Measurements from ENCODE around the gene SKP1.
"Not testable (repeated sequence)": the region's sequence is repeated elsewhere in the genome, so short reads cannot be mapped to it uniquely, and the experiment has no call there.

Gene SKP1

DNA sequence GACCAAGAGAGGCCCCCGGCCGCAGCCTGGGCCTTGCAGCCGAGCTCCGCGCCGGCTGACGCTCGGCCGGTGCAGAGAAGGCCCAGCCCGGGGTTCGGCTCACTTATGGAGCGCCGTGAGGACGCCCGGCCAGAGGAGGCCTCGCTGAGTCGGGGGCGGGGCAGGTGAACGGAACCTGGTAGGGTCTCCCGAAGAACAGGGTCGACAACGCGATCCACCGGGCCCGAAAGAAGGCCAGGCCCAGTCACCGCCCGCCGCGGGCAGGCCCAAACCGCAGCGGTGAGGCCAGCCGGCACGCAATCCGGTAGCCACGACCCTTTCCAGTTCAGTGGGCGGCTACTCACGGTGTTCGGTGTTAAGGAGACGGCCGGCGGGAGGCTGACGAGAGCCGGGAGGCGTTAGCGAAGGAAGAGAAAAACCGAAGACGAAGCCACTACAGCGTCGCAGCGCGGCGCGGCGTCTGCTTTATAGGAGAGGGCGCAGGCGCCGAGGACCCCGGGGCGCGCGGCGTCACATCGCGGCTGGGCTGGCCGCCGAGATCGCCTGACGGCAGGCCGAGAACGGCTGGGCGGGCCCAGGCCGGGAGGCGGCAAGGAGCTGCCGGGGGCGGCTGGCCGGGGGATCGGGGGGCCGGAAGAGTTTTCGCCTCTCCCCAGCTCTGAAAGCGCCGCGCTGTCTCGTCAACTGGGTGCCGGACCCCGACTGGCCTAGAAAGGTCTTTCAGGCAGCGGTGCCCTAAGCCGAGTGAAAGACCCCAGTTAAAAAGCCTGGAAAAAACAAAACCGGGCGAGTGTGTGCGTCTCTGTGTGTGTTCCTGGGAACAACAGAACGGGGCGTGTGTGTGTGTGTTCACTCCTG lies at the start of gene SKP1:
Gene SKP1 (minus strand): TSS at position 440 of the 858 bp plus-strand sequence. CDS start 2,928 bp downstream, outside the sequence.
- peak; percentile 73 for DNase-seq

DNA sequence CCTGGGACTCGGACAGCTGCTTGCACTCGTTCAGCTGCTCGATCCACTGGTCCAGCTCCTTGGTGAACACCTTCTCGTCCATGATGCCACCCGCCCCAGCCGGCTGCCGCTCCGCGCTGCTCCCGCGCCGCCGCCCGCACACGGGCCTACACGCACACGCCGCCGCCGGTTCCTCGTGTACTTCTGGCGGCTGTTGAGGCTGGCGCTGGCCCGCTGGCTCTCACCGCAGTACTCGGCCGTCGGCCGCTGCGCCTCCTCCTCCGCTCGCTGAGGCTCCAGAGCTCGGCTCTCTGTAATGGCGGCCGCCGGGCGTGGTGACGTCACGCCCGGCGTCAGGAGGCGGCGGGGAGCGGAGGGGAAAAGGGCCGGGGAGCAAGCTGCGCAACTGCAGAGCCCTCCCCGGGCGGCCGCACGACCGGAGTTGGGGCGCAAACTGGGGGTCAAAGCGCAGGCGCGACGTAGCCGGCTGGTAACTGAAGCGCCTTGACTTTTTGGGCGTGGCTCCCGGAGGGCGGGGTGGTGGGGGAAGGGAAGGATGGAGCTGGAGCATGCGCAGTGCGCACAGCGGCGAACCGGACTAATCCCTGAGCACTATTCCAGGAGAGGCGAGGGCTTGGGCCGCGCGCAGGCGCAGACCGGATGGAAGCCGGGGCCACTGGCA lies 49.2 kb upstream of the SKP1 start, which contains the start of gene PPP2CA:
Gene PPP2CA (minus strand): TSS at position 294 of the 661 bp plus-strand sequence. CDS start 212 bp downstream, at position 82.
- peak; percentile 94 for DNase-seq

- peak; percentile 58 for DNase-seq
Observed at GRCh38 chr5:134224888-134225779, 48.4 kb upstream of the SKP1 start.

GRCh38 chr5:134223406-134224248 lies 46.9 kb upstream of the SKP1 start:
- no peak for DNase-seq

GRCh38 chr5:134221690-134222089 lies 44.9 kb upstream of the SKP1 start:
- not testable (repeated sequence) for DNase-seq

GRCh38 chr5:134215757-134216156 lies 39.0 kb upstream of the SKP1 start:
- no peak for DNase-seq

- DNase-seq = not testable (repeated sequence)
Observed at GRCh38 chr5:134211263-134212031, 34.7 kb upstream of the SKP1 start.

- DNase-seq = no peak
Observed at GRCh38 chr5:134209477-134210245, 32.9 kb upstream of the SKP1 start.

GRCh38 chr5:134207696-134208095 lies 30.9 kb upstream of the SKP1 start:
- DNase-seq = no peak

DNA sequence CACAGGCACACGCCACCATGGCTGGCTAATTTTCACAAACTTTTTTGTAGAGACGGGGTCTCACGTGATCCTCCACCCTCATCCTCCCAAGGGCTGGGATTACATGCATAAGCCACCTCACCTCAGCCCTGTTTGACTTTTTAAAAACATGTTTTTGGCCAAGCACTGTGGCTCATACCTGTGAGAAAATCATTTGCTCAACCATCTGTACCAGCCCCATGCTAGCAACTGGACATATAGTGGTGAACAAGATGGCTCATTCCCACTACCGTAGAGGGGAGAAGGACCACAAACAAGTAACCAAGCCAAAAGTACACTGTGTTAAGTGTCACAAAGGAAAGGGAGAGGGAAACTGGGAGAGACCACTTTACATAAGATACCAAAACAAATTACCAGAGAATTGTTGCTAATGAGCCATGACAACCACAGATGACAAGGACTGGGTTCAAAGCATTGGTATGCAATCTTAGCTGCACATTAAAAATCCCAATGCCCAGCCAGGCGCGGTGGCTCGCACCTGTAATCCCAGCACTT lies 29.9 kb upstream of the SKP1 start:
- DNase-seq = no peak

GRCh38 chr5:134204575-134204974 lies 27.8 kb upstream of the SKP1 start:
- no peak for DNase-seq

- DNase-seq = no peak
Observed at GRCh38 chr5:134203630-134204029, 26.9 kb upstream of the SKP1 start.

DNA sequence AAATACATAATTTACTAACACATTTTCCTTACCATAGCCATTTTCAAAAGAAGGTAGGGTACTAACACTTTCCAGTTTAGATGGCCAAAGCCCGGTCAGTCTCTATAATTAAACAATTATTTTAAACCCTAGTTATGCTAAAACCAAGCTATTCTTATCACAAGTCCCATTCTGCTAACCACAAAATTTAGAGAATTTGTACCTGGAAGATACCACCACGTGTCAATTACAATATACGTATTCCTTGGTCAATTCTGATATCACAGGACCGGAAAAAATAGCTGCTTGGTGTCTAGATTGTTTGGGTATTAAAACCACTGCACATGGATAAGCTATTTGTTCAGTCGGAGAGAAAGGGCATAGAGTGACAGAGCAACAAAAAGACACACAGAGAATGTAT lies 18.9 kb upstream of the SKP1 start:
- DNase-seq = no peak

- no peak for DNase-seq
Observed at GRCh38 chr5:134189031-134189430, 12.3 kb upstream of the SKP1 start.

GRCh38 chr5:134188092-134188491 lies 11.3 kb upstream of the SKP1 start:
- no peak for DNase-seq

- DNase-seq = peak; percentile 38
Observed at GRCh38 chr5:134184155-134185135, 7.7 kb upstream of the SKP1 start.

DNA sequence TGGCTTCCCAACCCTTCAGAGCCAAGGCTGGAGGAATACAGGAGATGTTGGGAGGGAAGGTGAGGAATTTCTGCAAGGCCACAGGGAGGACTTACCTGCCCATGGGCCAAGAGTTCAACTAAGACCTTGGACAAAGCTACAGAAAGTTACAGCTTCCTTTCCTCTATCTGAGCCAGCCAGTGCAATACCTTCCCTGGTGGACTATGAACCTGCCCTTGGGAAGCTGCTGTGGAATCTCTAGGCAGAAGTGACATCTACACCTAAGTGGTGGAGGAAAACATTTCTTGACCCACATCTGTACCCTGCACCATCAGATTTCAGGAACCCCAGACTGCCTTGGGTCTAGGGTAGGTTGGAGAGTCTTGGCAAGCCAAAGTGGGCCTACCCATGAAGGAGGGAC lies 6.7 kb upstream of the SKP1 start:
- no peak for DNase-seq

DNA sequence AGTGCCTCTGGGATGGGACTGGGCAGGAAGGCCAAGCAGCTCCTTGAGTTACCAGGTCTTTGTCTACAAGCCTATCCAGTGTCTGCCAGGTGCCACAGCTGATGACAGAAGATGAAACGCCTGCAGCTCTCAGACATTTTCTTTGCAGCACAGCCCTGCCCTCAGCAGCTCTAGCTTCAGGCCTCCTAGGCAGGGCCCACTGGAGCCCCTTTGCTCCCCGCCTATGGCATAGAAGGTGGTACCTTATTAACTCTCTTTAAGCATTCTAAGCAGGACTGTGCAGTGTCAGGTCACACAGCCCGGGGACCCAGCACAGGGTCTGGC lies 1.3 kb upstream of the SKP1 start:
- no peak for DNase-seq

All from NCI-H146 (cell line).